ENCODE results near the gene TRAPPC14.

The TRAPPC14 gene

GRCh38 chr7:100130608-100131453, 27.7 kb downstream of the TRAPPC14 start (continued):
- TF ChIP-seq ZNF211 (tag by site-specific recombination; IDR thresholded peaks at IDR 0.05; ENCODE audit: low read depth) (no peak), ZBTB21 (tag by site-specific recombination; IDR thresholded peaks at IDR 0.05) (no peak), ZNF621 (tag by site-specific recombination; IDR thresholded peaks at IDR 0.05) (no peak), ZNF585B (tag by site-specific recombination; IDR thresholded peaks at IDR 0.05) (no peak), ZNF266 (tag by site-specific recombination; IDR thresholded peaks at IDR 0.05; ENCODE audit: low read depth) (no peak), ZNF623 (tag by site-specific recombination; IDR thresholded peaks at IDR 0.05) (0 out of 2 replicates have a peak, but pooled peaks have one; percentile 15), ZSCAN4 (tag by site-specific recombination; IDR thresholded peaks at IDR 0.05) (no peak), ZNF677 (tag by site-specific recombination; IDR thresholded peaks at IDR 0.05) (no peak), ZSCAN30 (tag by site-specific recombination; IDR thresholded peaks at IDR 0.05) (no peak), ZNF366 (tag by site-specific recombination; conservative IDR thresholded peaks at IDR 0.05) (peak; percentile 99), GLI2 (tag by site-specific recombination; IDR thresholded peaks at IDR 0.05; ENCODE audit: borderline replicate concordance, low read depth) (no peak), ZFP41 (tag by site-specific recombination; IDR thresholded peaks at IDR 0.05; ENCODE audit: borderline replicate concordance) (no peak), ZNF362 (tag by site-specific recombination; IDR thresholded peaks at IDR 0.05) (no peak), KLF10 (tag by site-specific recombination; IDR thresholded peaks at IDR 0.05) (no peak), ZNF174 (tag by site-specific recombination; IDR thresholded peaks at IDR 0.05) (no peak), ZNF791 (tag by site-specific recombination; IDR thresholded peaks at IDR 0.05) (no peak), ZNF548 (tag by site-specific recombination; IDR thresholded peaks at IDR 0.05) (no peak), ZSCAN18 (tag by site-specific recombination; IDR thresholded peaks at IDR 0.05) (no peak), ZNF214 (tag by site-specific recombination; IDR thresholded peaks at IDR 0.05; ENCODE audit: borderline replicate concordance) (no peak), ZBTB44 (tag by site-specific recombination; IDR thresholded peaks at IDR 0.05) (no peak), ZNF280D (tag by site-specific recombination; IDR thresholded peaks at IDR 0.05) (no peak), ZNF223 (tag by site-specific recombination; IDR thresholded peaks at IDR 0.05) (no peak), CTCF (tag by site-specific recombination; IDR thresholded peaks at IDR 0.05) (peak; percentile 86), EGR2 (tag by site-specific recombination; IDR thresholded peaks at IDR 0.05; ENCODE audit: low read depth) (no peak), PRDM6 (tag by site-specific recombination; IDR thresholded peaks at IDR 0.05) (no peak), ZNF221 (tag by site-specific recombination; IDR thresholded peaks at IDR 0.05; ENCODE audit: borderline replicate concordance) (no peak), HOXA7 (CRISPR knock-in tag; IDR thresholded peaks at IDR 0.05; ENCODE audit: borderline replicate concordance) (no peak)

Data from HEK293 (cell line).